CD4-positive, alpha-beta T cell (primary cell): ENCODE results near the gene USB1. TPM values are rescaled to one million over a fixed set of nuclear protein-coding genes. Genes with fewer than 3 reads are reported as not detected.

Source experiments
- ATAC-seq: fragments of 200-7000 bp; cut with Tn5 transposase; one replicate; pipeline ENCODE4 v1.10.0; 2022; ENCODE audit warnings: mild to moderate bottlenecking; ENCODE audit not compliant: poor library complexity
- CTCF ChIA-PET: fragments of 350-600 bp; sonication (Branson Sonifier 250); formaldehyde crosslinking; loops from one replicate; lab custom pipeline; 2021; ENCODE audit warnings: antibody characterized with exemption, inconsistent platforms; lab: Charles Lee
- POLR2A ChIA-PET: fragments of 350-600 bp; sonication (Branson Sonifier 250); formaldehyde crosslinking; loops from one replicate; lab custom pipeline; 2021; ENCODE audit warnings: antibody characterized with exemption, inconsistent platforms; lab: Charles Lee
- DNase-seq, 14 experiments: peaks; one replicate each; pipeline ENCODE4 v3.0.0-alpha.2; 2013 to 2020; ENCODE audit warnings: mixed read lengths in 2 of 14
- H3K27ac ChIP-seq, 2 donors: one replicate each; pipeline versions ENCODE4 v1.5.1 to v1.7.0; 2013; ENCODE audit warnings: low read length in 2 of 2, low read depth in 1 of 2, mild to moderate bottlenecking in 1 of 2
- H3K27me3 ChIP-seq, 2 experiments: 1 replicate in 1 of 2; 2 replicates in 1 of 2; pipeline versions ENCODE4 v1.6.1 to v1.7.0; 2013; ENCODE audit warnings: low read length in 2 of 2, control low read depth in 1 of 2, mild to moderate bottlenecking in 1 of 2, moderate library complexity in 1 of 2; ENCODE audit not compliant: insufficient read depth in 2 of 2, control insufficient read depth in 1 of 2
- H3K36me3 ChIP-seq: one replicate; pipeline ENCODE4 v1.6.1; 2013; ENCODE audit warnings: low read length, control low read depth; ENCODE audit not compliant: insufficient read depth
- H3K4me1 ChIP-seq: one replicate; pipeline ENCODE4 v1.6.1; 2013; ENCODE audit warnings: low read length, control low read depth; ENCODE audit not compliant: insufficient read depth
- H3K4me3 ChIP-seq: one replicate; pipeline ENCODE4 v1.5.1; 2013; ENCODE audit warnings: mild to moderate bottlenecking, low read length, moderate library complexity
- H3K9me3 ChIP-seq, 2 experiments: 1 replicate in 1 of 2; 2 replicates in 1 of 2; pipeline versions ENCODE4 v1.6.1 to v1.7.0; 2013; ENCODE audit warnings: low read length in 2 of 2, mild to moderate bottlenecking in 2 of 2, control low read depth in 1 of 2, moderate library complexity in 1 of 2; ENCODE audit not compliant: control insufficient read depth in 1 of 2, insufficient read depth in 1 of 2
- H3K27ac Mint-ChIP-seq: one replicate; pipeline ENCODE4 v1.8.0; 2020; ENCODE audit warnings: mixed read lengths
- H3K27me3 Mint-ChIP-seq: one replicate; pipeline ENCODE4 v1.8.0; 2021; ENCODE audit warnings: mixed read lengths
- H3K36me3 Mint-ChIP-seq: one replicate; pipeline ENCODE4 v1.8.0; 2021; ENCODE audit warnings: low read depth, mixed read lengths
- H3K4me1 Mint-ChIP-seq: one replicate; pipeline ENCODE4 v1.8.0; 2021; ENCODE audit warnings: low read depth, mixed read lengths
- H3K4me3 Mint-ChIP-seq: one replicate; pipeline ENCODE4 v1.8.0; 2020; ENCODE audit warnings: mild to moderate bottlenecking, mixed read lengths
- H3K9me3 Mint-ChIP-seq: one replicate; pipeline ENCODE4 v1.8.0; 2020; ENCODE audit warnings: mixed read lengths
- intact Hi-C, 2 experiments: fragments of 100-400 bp; cut with DNase I in 1 of 2; cut with micrococcal nuclease in 1 of 2; formaldehyde crosslinking; loops; one replicate each; pipeline versions ENCODE4 v1.15.1 to v1.9.0; 2023 to 2025; cut with DNase I, micrococcal nuclease
- total RNA-seq, 174 experiments: library from RNA in 2 of 174; stranded (reverse) in 2 of 174; gene quantifications; one replicate each; pipeline ENCODE4 v1.2.3 and lab custom pipeline; 2021 to 2026
- TF ChIP-seq, protein P1 (sequence below): fragments of 200-600 bp; IDR thresholded peaks from one replicate; pipeline ENCODE4 v1.8.0; 2022; ENCODE audit warnings: antibody characterized with exemption, mild to moderate bottlenecking

The USB1 gene
- total RNA-seq, 2 experiments from 2014 or later = 22.4 to 25.7 TPM

- Mint-ChIP-seq H3K4me3 (peak overlapping the region; percentile 45), H3K27ac (peak overlapping the region; percentile 83), H3K36me3 (peaks cover 38% of the 10 kb centered on the region), H3K27me3 (no peaks in the 10 kb centered on the region), H3K9me3 (no peaks in the 10 kb centered on the region), H3K4me1 (peaks cover 41% of the 10 kb centered on the region)
- ATAC-seq (no peak), DNase-seq (no peak)
- H3K36me3 ChIP-seq = peaks cover 46% of the 10 kb centered on the region
- no peaks in the 10 kb centered on the region for H3K9me3 ChIP-seq
- H3K27me3 ChIP-seq = no peaks in the 10 kb centered on the region
- ChIA-PET CTCF (no interaction called here), POLR2A (no interaction called here)
- TF ChIP-seq, protein P1, sequence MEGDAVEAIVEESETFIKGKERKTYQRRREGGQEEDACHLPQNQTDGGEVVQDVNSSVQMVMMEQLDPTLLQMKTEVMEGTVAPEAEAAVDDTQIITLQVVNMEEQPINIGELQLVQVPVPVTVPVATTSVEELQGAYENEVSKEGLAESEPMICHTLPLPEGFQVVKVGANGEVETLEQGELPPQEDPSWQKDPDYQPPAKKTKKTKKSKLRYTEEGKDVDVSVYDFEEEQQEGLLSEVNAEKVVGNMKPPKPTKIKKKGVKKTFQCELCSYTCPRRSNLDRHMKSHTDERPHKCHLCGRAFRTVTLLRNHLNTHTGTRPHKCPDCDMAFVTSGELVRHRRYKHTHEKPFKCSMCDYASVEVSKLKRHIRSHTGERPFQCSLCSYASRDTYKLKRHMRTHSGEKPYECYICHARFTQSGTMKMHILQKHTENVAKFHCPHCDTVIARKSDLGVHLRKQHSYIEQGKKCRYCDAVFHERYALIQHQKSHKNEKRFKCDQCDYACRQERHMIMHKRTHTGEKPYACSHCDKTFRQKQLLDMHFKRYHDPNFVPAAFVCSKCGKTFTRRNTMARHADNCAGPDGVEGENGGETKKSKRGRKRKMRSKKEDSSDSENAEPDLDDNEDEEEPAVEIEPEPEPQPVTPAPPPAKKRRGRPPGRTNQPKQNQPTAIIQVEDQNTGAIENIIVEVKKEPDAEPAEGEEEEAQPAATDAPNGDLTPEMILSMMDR = no peak
- intact Hi-C loops = loop anchor here in 1 of 2 experiments (10.0 kb wide), 1 partner anchor 630 kb away; the partner anchor contains the start of gene CNOT1
- peak overlapping the region; percentile 16 to 48 for H3K27ac ChIP-seq
- H3K4me3 ChIP-seq = no peak overlapping the region
- H3K4me1 ChIP-seq = peaks cover 66% of the 10 kb centered on the region
Observed at GRCh38 chr16:57994361-57994760, 6.8 kb upstream of the USB1 start.

DNA sequence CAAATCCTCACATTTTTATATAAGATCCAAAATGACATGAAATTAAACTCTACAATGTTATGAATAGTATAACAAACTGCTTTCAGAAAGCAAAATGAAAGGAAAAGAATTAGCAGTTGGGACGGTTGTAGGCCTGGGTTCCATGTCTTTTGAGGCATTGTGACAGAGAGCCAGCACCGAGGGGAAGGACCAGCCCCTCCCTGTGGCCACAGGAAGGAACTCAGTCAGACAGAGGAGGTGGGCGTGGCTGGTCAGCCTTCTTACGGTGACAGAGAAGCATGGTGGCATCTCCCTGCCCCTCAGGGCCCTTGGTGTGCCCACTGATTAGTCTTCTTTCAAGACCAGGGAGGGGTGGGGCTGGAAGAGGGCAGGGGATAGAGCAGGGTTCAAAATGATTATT lies 6.4 kb upstream of the USB1 start:
- H3K4me1 Mint-ChIP-seq = peaks cover 45% of the 10 kb centered on the region
- Histone ChIP-seq H3K36me3 (peaks cover 46% of the 10 kb centered on the region), H3K4me3 (no peak overlapping the region), H3K27ac (peak overlapping the region; percentile 48 to 53), H3K27me3 (no peaks in the 10 kb centered on the region), H3K9me3 (no peaks in the 10 kb centered on the region), H3K4me1 (peaks cover 70% of the 10 kb centered on the region)
- H3K27ac Mint-ChIP-seq = peak overlapping the region; percentile 83
- ATAC-seq (peak; percentile 31), DNase-seq (peak in 9 of 14 experiments; percentile 20 to 79 (median 34))
- TF ChIP-seq, protein P1 = no peak
- H3K9me3 Mint-ChIP-seq = no peaks in the 10 kb centered on the region
- H3K4me3 Mint-ChIP-seq = peak overlapping the region; percentile 45
- intact Hi-C loops = loop anchor here (5.0 to 10.0 kb wide), 2 partner anchors 257 to 630 kb away; partner anchors contain the start of genes CNOT1 (in 1 of the 2) and KATNB1 (in 1 of the 2)
- ChIA-PET POLR2A (no interaction called here), CTCF (no interaction called here)
- H3K36me3 Mint-ChIP-seq = peaks cover 42% of the 10 kb centered on the region
- no peaks in the 10 kb centered on the region for H3K27me3 Mint-ChIP-seq

- Mint-ChIP-seq H3K4me3 (no peak overlapping the region), H3K27me3 (no peaks in the 10 kb centered on the region), H3K9me3 (no peaks in the 10 kb centered on the region), H3K27ac (peak overlapping the region; percentile 83), H3K36me3 (peaks cover 42% of the 10 kb centered on the region), H3K4me1 (peaks cover 47% of the 10 kb centered on the region)
- no peak for DNase-seq
- Histone ChIP-seq H3K27ac (peak overlapping the region; percentile 48 to 53), H3K4me3 (no peak overlapping the region), H3K9me3 (no peaks in the 10 kb centered on the region), H3K27me3 (no peaks in the 10 kb centered on the region), H3K4me1 (peaks cover 73% of the 10 kb centered on the region), H3K36me3 (peaks cover 46% of the 10 kb centered on the region)
- CTCF ChIA-PET = no interaction called here
- ATAC-seq = no peak
- intact Hi-C loops = loop anchor here (5.0 to 10.0 kb wide), 2 partner anchors 259 to 629 kb away; partner anchors contain the start of genes CNOT1 (in 1 of the 2) and KATNB1 (in 1 of the 2)
- POLR2A ChIA-PET = no interaction called here
- TF ChIP-seq, protein P1 = no peak
Observed at GRCh38 chr16:57995721-57996405, 5.3 kb upstream of the USB1 start.
